H1 (cell line): ENCODE measurements around the gene PRKCZ. TPM values are rescaled to one million over a fixed set of nuclear protein-coding genes. Genes with fewer than 3 reads are reported as not detected.

ENCODE experiments used
- ATF3 ChIP-seq: IDR thresholded peaks from 2 replicates; pipeline ENCODE4 v1.6.1; 2011; ENCODE audit warnings: low read depth, mild to moderate bottlenecking, low read length; ENCODE audit not compliant: insufficient read depth
- GTF2F1 ChIP-seq: IDR thresholded peaks from 2 replicates; pipeline ENCODE4 v1.6.1; 2012; ENCODE audit warnings: low read depth, low read length, improper control_type of control experiment, borderline replicate concordance
- HDAC2 ChIP-seq, 2 experiments: fragments of 300-600 bp in 1 of 2; sonication (generic) in 1 of 2; IDR thresholded peaks; 2 replicates each; pipeline ENCODE4 v1.6.1; 2011 to 2012; ENCODE audit warnings: low read depth in 2 of 2, low read length in 2 of 2, mild to moderate bottlenecking in 2 of 2, moderate library complexity in 2 of 2, borderline replicate concordance in 1 of 2, inconsistent platforms in 1 of 2
- KDM4A ChIP-seq: IDR thresholded peaks from one replicate; pipeline ENCODE4 v1.7.1; 2012; ENCODE audit warnings: low read depth, mild to moderate bottlenecking, moderate library complexity, low read length, inconsistent platforms; ENCODE audit not compliant: severe bottlenecking
- MAFK ChIP-seq: IDR thresholded peaks from 2 replicates; pipeline ENCODE4 v1.6.1; 2012; ENCODE audit warnings: low read depth, mild to moderate bottlenecking, improper control_type of control experiment, low read length
- NANOG ChIP-seq: IDR thresholded peaks from 2 replicates; pipeline ENCODE4 v1.6.1; 2011; ENCODE audit warnings: low read length, low read depth, mild to moderate bottlenecking, inconsistent platforms; ENCODE audit not compliant: insufficient read depth, poor library complexity, severe bottlenecking
- POLR2AphosphoS5 ChIP-seq: IDR thresholded peaks from 2 replicates; pipeline ENCODE4 v1.6.1; 2011; ENCODE audit warnings: low read depth, low read length
- RBBP5 ChIP-seq: IDR thresholded peaks from 2 replicates; pipeline ENCODE4 v1.7.1; 2012; ENCODE audit warnings: low read depth, mild to moderate bottlenecking, inconsistent platforms, low read length, moderate library complexity, borderline replicate concordance
- RFX5 ChIP-seq: IDR thresholded peaks from 2 replicates; pipeline ENCODE4 v1.6.1; 2011; ENCODE audit warnings: low read depth, low read length, improper control_type of control experiment, borderline replicate concordance
- SIN3A ChIP-seq, 2 experiments: IDR thresholded peaks in 1 of 2; conservative IDR thresholded peaks in 1 of 2; 2 replicates each; pipeline ENCODE4 v1.6.1; 2011 to 2012; ENCODE audit warnings: low read length in 2 of 2, improper control_type of control experiment in 1 of 2, low read depth in 1 of 2, mild to moderate bottlenecking in 1 of 2
- ZNF274 ChIP-seq: IDR thresholded peaks from 2 replicates; pipeline ENCODE4 v1.7.0; 2012; ENCODE audit warnings: low read length, borderline replicate concordance; ENCODE audit errors: extremely low read depth
- polyA plus RNA-seq, 7 experiments: library from polyadenylated mRNA; depleted of rRNA in 3 of 7; stranded (reverse) in 5 of 7; unstranded in 2 of 7; fragments of >200 nt in 5 of 7; fragments of 200-250 nt in 2 of 7; gene quantifications; 1 replicate in 5 of 7; 2 replicates in 1 of 7; 4 replicates in 1 of 7; pipeline versions ENCODE4 v1.2.1 to v1.2.3, GENCODE V29; 2011 to 2013; ENCODE audit warnings: missing spikeins in 2 of 7, mixed read lengths in 2 of 7
- total RNA-seq: library from RNA; stranded (reverse); fragmentation: NEBNext Ultra II Directional; extraction: Animal tissue kit (Norgen Biotek cat#: 25700); gene quantifications from 2 replicates; pipeline ENCODE4 v1.2.1, GENCODE V29; 2021
- TF ChIP-seq, protein P1 (sequence below): IDR thresholded peaks from 2 replicates; pipeline ENCODE4 v1.6.1; 2011; ENCODE audit warnings: low read length, improper control_type of control experiment

Gene PRKCZ
- total and polyA plus RNA-seq, 2 of the 8 experiments (the other 6 are each of a cell fraction or from before 2014, with no cell fraction given) = 37.4 to 45.1 TPM

DNA sequence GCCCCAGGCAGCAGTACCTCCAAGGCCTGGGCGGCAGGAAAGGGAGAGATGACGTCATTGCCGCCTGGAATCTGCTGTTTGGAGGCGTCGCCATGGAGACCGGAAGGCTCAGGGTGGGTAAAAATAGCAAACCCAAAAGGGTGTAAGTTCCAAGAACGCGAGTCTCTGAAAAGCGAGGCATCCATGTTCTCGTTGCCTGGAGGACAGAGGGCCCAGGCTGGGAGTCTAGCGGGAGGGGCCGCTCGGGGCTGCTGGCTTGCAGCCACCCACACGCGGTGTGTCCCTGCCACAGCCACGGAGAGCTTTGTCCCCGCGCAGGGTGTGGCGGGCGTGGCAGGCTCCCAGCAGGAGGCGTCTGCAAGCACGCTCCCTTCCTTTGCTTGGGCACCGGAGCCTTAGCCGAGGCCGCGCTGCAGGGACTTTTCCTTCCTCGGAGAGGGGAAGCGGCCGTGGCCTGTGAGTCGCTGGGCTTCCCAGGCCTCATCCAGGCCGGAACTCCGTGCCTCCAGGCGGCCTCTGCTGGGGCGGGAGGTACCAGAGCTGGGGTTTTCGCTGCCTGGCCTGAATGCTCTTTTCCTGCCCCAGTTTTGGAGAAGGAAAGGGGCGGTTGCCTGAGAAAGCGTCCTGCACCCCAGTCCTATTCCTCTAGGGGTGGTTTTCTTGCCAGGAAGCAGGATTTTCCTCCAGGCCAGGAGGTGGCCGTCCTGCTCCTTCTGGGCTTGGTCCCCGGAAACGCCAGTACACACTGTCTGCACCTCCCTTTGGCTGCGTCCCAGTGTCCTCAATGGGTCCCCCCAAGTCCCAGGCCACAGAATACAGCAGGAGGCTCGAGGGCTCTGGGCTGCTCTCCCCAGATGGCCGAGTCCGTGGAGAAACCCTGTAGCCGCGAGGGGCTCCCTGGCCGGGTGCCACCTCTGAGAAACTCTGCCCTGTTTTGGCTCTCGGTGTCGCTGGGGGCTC, 162.6 kb downstream of the PRKCZ start (continued):
- no peak for TF ChIP-seq SIN3A (conservative IDR thresholded peaks at IDR 0.05 in 1 of 2, IDR thresholded peaks at IDR 0.05 in 1 of 2; ENCODE audit: low read depth in 1 of 2, low read length in 2 of 2)
- no peak for TF ChIP-seq NANOG
- TF ChIP-seq ATF3 = no peak
- peak; percentile 88 for TF ChIP-seq RBBP5
- peak; percentile 63 for TF ChIP-seq POLR2AphosphoS5
- TF ChIP-seq HDAC2 (IDR thresholded peaks at IDR 0.05; ENCODE audit: borderline replicate concordance in 1 of 2, low read depth in 2 of 2, low read length in 2 of 2) = 0 out of 4 replicates have a peak, but pooled peaks of 1 of the 2 experiments have one; percentile 31
- peak; percentile 24 for TF ChIP-seq KDM4A
- TF ChIP-seq, protein P1, sequence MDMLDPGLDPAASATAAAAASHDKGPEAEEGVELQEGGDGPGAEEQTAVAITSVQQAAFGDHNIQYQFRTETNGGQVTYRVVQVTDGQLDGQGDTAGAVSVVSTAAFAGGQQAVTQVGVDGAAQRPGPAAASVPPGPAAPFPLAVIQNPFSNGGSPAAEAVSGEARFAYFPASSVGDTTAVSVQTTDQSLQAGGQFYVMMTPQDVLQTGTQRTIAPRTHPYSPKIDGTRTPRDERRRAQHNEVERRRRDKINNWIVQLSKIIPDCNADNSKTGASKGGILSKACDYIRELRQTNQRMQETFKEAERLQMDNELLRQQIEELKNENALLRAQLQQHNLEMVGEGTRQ = no peak
- no peak for TF ChIP-seq RFX5
- no peak for TF ChIP-seq ZNF274
- no peak for TF ChIP-seq GTF2F1
- no peak for TF ChIP-seq MAFK
- TF ChIP-seq, all 59 proteins: peak for 22
